ENCODE data around the gene OR1A2. TPM values are rescaled to one million over a fixed set of nuclear protein-coding genes. Genes with fewer than 3 reads are reported as not detected.
"Not testable (repeated sequence)": the region's sequence is repeated elsewhere in the genome, so short reads cannot be mapped to it uniquely, and the experiment has no call there.

Gene OR1A2
- total and polyA plus RNA-seq, 2 of the 8 experiments (the other 6 are each of a cell fraction or from before 2014, with no cell fraction given): not detected

GRCh38 chr17:3224721-3225352 is 27.5 kb downstream of the OR1A2 start:
- H4K8ac ChIP-seq (ENCODE audit: extremely low read depth, insufficient read depth, low read length); DNase-seq (ENCODE audit: low read depth in 1 of 2, low spot score in 2 of 2); H2BK15ac ChIP-seq (ENCODE audit: low read length); H3K4ac ChIP-seq (replicated peaks; ENCODE audit: insufficient read length, low read depth, low read length); H3K23ac ChIP-seq (ENCODE audit: insufficient read length); H2BK20ac ChIP-seq (ENCODE audit: low read length); H3K36me3 ChIP-seq (ENCODE audit: control insufficient read depth in 2 of 4, insufficient read depth in 4 of 4, low read length in 3 of 4); H3K18ac ChIP-seq (ENCODE audit: extremely low read depth, low read length); H3K4me2 ChIP-seq (ENCODE audit: insufficient read depth in 1 of 2, low read depth in 2 of 2, low read length in 2 of 2); H3K27me3 ChIP-seq (replicated peaks in 1 of 4; ENCODE audit: control insufficient read depth in 3 of 4, extremely low read depth in 1 of 4, insufficient read depth in 3 of 4, low read length in 3 of 4); POLR2A ChIA-PET (ENCODE audit: partially characterized antibody); H4K91ac ChIP-seq (replicated peaks; ENCODE audit: insufficient read length, low read length); CTCF ChIA-PET (ENCODE audit: partially characterized antibody); H2BK12ac ChIP-seq (ENCODE audit: low read depth, low read length); H3K9ac ChIP-seq (replicated peaks in 1 of 4; ENCODE audit: extremely low read depth in 1 of 4, low read depth in 3 of 4, low read length in 3 of 4); H2AK5ac ChIP-seq (ENCODE audit: low read depth, low read length); H4K5ac ChIP-seq (ENCODE audit: insufficient read length, low read depth, low read length); H3K14ac ChIP-seq (ENCODE audit: insufficient read length); H3K79me2 ChIP-seq (ENCODE audit: control insufficient read depth in 1 of 2, insufficient read depth in 2 of 2, low read length in 2 of 2); H3K56ac ChIP-seq (replicated peaks; ENCODE audit: insufficient read length, low read depth, low read length); H2BK120ac ChIP-seq (replicated peaks; ENCODE audit: low read depth, low read length); H3K23me2 ChIP-seq (ENCODE audit: low read depth, low read length); H2AFZ ChIP-seq (ENCODE audit: low read length); H2BK5ac ChIP-seq (ENCODE audit: low read depth, low read length); H4K20me1 ChIP-seq (replicated peaks in 1 of 2; ENCODE audit: control insufficient read depth in 1 of 2, insufficient read depth in 2 of 2, low read length in 2 of 2); H3K79me1 ChIP-seq (ENCODE audit: low read depth, low read length); H3K4me1 ChIP-seq (replicated peaks in 1 of 4; ENCODE audit: control insufficient read depth in 3 of 4, insufficient read depth in 4 of 4, low read length in 3 of 4); H3K4me3 ChIP-seq (ENCODE audit: extremely low read depth in 1 of 4, insufficient read depth in 2 of 4, low read depth in 3 of 4, low read length in 4 of 4); H3K27ac ChIP-seq (ENCODE audit: low read depth, low read length): not testable (repeated sequence)
- peak; percentile 83 for FAIRE-seq
- peaks cover 2 to 13% of the 10 kb centered on the region in 2 experiments; a peak in 3 of 4 replicates for H3K9me3 ChIP-seq (ENCODE audit: insufficient read depth in 2 of 2, low read depth in 1 of 2, low read length in 1 of 2)

GRCh38 chr17:3232300-3232699 is 35.0 kb downstream of the OR1A2 start:
- H2BK12ac ChIP-seq (ENCODE audit: low read depth, low read length); H3K14ac ChIP-seq (ENCODE audit: insufficient read length); H3K4me2 ChIP-seq (ENCODE audit: insufficient read depth in 1 of 2, low read depth in 2 of 2, low read length in 2 of 2); H3K79me2 ChIP-seq (ENCODE audit: control insufficient read depth in 1 of 2, insufficient read depth in 2 of 2, low read length in 2 of 2); H3K9me3 ChIP-seq (ENCODE audit: insufficient read depth in 2 of 2, low read depth in 1 of 2, low read length in 1 of 2); CTCF ChIA-PET (ENCODE audit: partially characterized antibody); H3K4me1 ChIP-seq (replicated peaks in 1 of 4; ENCODE audit: control insufficient read depth in 3 of 4, insufficient read depth in 4 of 4, low read length in 3 of 4); H2AFZ ChIP-seq (ENCODE audit: low read length); H3K79me1 ChIP-seq (ENCODE audit: low read depth, low read length); H3K56ac ChIP-seq (replicated peaks; ENCODE audit: insufficient read length, low read depth, low read length); H3K36me3 ChIP-seq (ENCODE audit: control insufficient read depth in 2 of 4, insufficient read depth in 4 of 4, low read length in 3 of 4); H2BK20ac ChIP-seq (ENCODE audit: low read length); H3K23ac ChIP-seq (ENCODE audit: insufficient read length); POLR2A ChIA-PET (ENCODE audit: partially characterized antibody); H3K4me3 ChIP-seq (ENCODE audit: extremely low read depth in 1 of 4, insufficient read depth in 2 of 4, low read depth in 3 of 4, low read length in 4 of 4); H4K8ac ChIP-seq (ENCODE audit: extremely low read depth, insufficient read depth, low read length); H3K4ac ChIP-seq (replicated peaks; ENCODE audit: insufficient read length, low read depth, low read length); H3K27me3 ChIP-seq (replicated peaks in 1 of 4; ENCODE audit: control insufficient read depth in 3 of 4, extremely low read depth in 1 of 4, insufficient read depth in 3 of 4, low read length in 3 of 4); DNase-seq (ENCODE audit: low read depth in 1 of 2, low spot score in 2 of 2); H3K9ac ChIP-seq (replicated peaks in 1 of 4; ENCODE audit: extremely low read depth in 1 of 4, low read depth in 3 of 4, low read length in 3 of 4); H4K20me1 ChIP-seq (replicated peaks in 1 of 2; ENCODE audit: control insufficient read depth in 1 of 2, insufficient read depth in 2 of 2, low read length in 2 of 2); H3K23me2 ChIP-seq (ENCODE audit: low read depth, low read length); FAIRE-seq; H3K18ac ChIP-seq (ENCODE audit: extremely low read depth, low read length); H4K91ac ChIP-seq (replicated peaks; ENCODE audit: insufficient read length, low read length); H2BK15ac ChIP-seq (ENCODE audit: low read length); H2BK5ac ChIP-seq (ENCODE audit: low read depth, low read length); H4K5ac ChIP-seq (ENCODE audit: insufficient read length, low read depth, low read length); H2BK120ac ChIP-seq (replicated peaks; ENCODE audit: low read depth, low read length); H3K27ac ChIP-seq (ENCODE audit: low read depth, low read length); H2AK5ac ChIP-seq (ENCODE audit: low read depth, low read length): not testable (repeated sequence)
- WGBS, 2 experiments (ENCODE audit: extremely low coverage in 1 of 2, insufficient coverage in 1 of 2, insufficient read length in 1 of 2, insufficient replicate concordance in 2 of 2, low coverage in 1 of 2, low lambda C conversion rate in 2 of 2, missing lambda C conversion rate in 1 of 2): 95% methylated on average over 7 of the region's 8 CpGs; no CpG with 5 or more reads in 1 of the 2 experiments

Data from H1 (cell line).